Measurements from ENCODE around the gene SLC35F1.

Gene SLC35F1

GRCh38 chr6:117915846-117916245 is 8.8 kb downstream of the SLC35F1 start:
- no peak overlapping the region for H3K9ac ChIP-seq (ENCODE audit: low read depth, low read length)
- H3K4me1 ChIP-seq (ENCODE audit: insufficient read depth, low read length) = peaks cover 9% of the 10 kb centered on the region
- H3K36me3 ChIP-seq (ENCODE audit: insufficient read depth, low read length) = no peaks in the 10 kb centered on the region
- H3K9me3 ChIP-seq (ENCODE audit: control insufficient read depth, insufficient read depth, low read length) = no peaks in the 10 kb centered on the region

GRCh38 chr6:117916483-117916882 is 9.4 kb downstream of the SLC35F1 start:
- Histone ChIP-seq H3K9ac (ENCODE audit: low read depth, low read length) (no peak overlapping the region), H3K9me3 (ENCODE audit: control insufficient read depth, insufficient read depth, low read length) (no peaks in the 10 kb centered on the region), H3K4me1 (ENCODE audit: insufficient read depth, low read length) (peaks cover 9% of the 10 kb centered on the region), H3K36me3 (ENCODE audit: insufficient read depth, low read length) (no peaks in the 10 kb centered on the region)

- Histone ChIP-seq H3K4me1 (ENCODE audit: insufficient read depth, low read length) (peaks cover 9% of the 10 kb centered on the region), H3K9me3 (ENCODE audit: control insufficient read depth, insufficient read depth, low read length) (no peaks in the 10 kb centered on the region), H3K36me3 (ENCODE audit: insufficient read depth, low read length) (no peaks in the 10 kb centered on the region), H3K9ac (ENCODE audit: low read depth, low read length) (no peak overlapping the region)
Observed at GRCh38 chr6:117917176-117917575, 10.1 kb downstream of the SLC35F1 start.

- Histone ChIP-seq H3K36me3 (ENCODE audit: insufficient read depth, low read length) (no peaks in the 10 kb centered on the region), H3K9ac (ENCODE audit: low read depth, low read length) (no peak overlapping the region), H3K4me1 (ENCODE audit: insufficient read depth, low read length) (peaks cover 9% of the 10 kb centered on the region), H3K9me3 (ENCODE audit: control insufficient read depth, insufficient read depth, low read length) (no peaks in the 10 kb centered on the region)
Observed at GRCh38 chr6:117918454-117918853, 11.4 kb downstream of the SLC35F1 start.

GRCh38 chr6:117919275-117919674 is 12.2 kb downstream of the SLC35F1 start:
- H3K4me1 ChIP-seq (ENCODE audit: insufficient read depth, low read length) = peaks cover 9% of the 10 kb centered on the region
- no peaks in the 10 kb centered on the region for H3K9me3 ChIP-seq (ENCODE audit: control insufficient read depth, insufficient read depth, low read length)
- H3K36me3 ChIP-seq (ENCODE audit: insufficient read depth, low read length) = no peaks in the 10 kb centered on the region
- no peak overlapping the region; the same call in 1 of the 2 replicates for H3K9ac ChIP-seq (ENCODE audit: low read depth, low read length)

GRCh38 chr6:117919775-117920729 is 13.0 kb downstream of the SLC35F1 start:
- Histone ChIP-seq H3K4me1 (ENCODE audit: insufficient read depth, low read length) (peaks cover 9% of the 10 kb centered on the region), H3K9me3 (ENCODE audit: control insufficient read depth, insufficient read depth, low read length) (no peaks in the 10 kb centered on the region), H3K36me3 (ENCODE audit: insufficient read depth, low read length) (no peaks in the 10 kb centered on the region), H3K9ac (ENCODE audit: low read depth, low read length) (peak overlapping the region; percentile 65; the same call in 1 of the 2 replicates)

- H3K36me3 ChIP-seq (ENCODE audit: insufficient read depth, low read length) = no peaks in the 10 kb centered on the region
- peaks cover 18% of the 10 kb centered on the region; the same call in 1 of the 2 replicates for H3K9me3 ChIP-seq (ENCODE audit: control insufficient read depth, insufficient read depth, low read length)
- H3K9ac ChIP-seq (ENCODE audit: low read depth, low read length) = no peak overlapping the region
- H3K4me1 ChIP-seq (ENCODE audit: insufficient read depth, low read length) = peaks cover under 1% of the 10 kb centered on the region; the same call in 1 of the 2 replicates
Observed at GRCh38 chr6:117924690-117925089, 17.6 kb downstream of the SLC35F1 start.

GRCh38 chr6:117927866-117928265 is 20.8 kb downstream of the SLC35F1 start:
- H3K4me1 ChIP-seq (ENCODE audit: insufficient read depth, low read length) = peaks cover 5% of the 10 kb centered on the region; the same call in 1 of the 2 replicates
- H3K9me3 ChIP-seq (ENCODE audit: control insufficient read depth, insufficient read depth, low read length) = peaks cover 19% of the 10 kb centered on the region; the same call in 1 of the 2 replicates
- no peaks in the 10 kb centered on the region for H3K36me3 ChIP-seq (ENCODE audit: insufficient read depth, low read length)
- H3K9ac ChIP-seq (ENCODE audit: low read depth, low read length) = no peak overlapping the region

GRCh38 chr6:117928833-117929232 is 21.8 kb downstream of the SLC35F1 start:
- H3K4me1 ChIP-seq (ENCODE audit: insufficient read depth, low read length) = peaks cover 5% of the 10 kb centered on the region; the same call in 1 of the 2 replicates
- no peaks in the 10 kb centered on the region for H3K36me3 ChIP-seq (ENCODE audit: insufficient read depth, low read length)
- no peak overlapping the region for H3K9ac ChIP-seq (ENCODE audit: low read depth, low read length)
- peaks cover 19% of the 10 kb centered on the region; the same call in 1 of the 2 replicates for H3K9me3 ChIP-seq (ENCODE audit: control insufficient read depth, insufficient read depth, low read length)

GRCh38 chr6:117929501-117929900 is 22.4 kb downstream of the SLC35F1 start:
- Histone ChIP-seq H3K4me1 (ENCODE audit: insufficient read depth, low read length) (peaks cover 5% of the 10 kb centered on the region; the same call in 1 of the 2 replicates), H3K9ac (ENCODE audit: low read depth, low read length) (no peak overlapping the region), H3K36me3 (ENCODE audit: insufficient read depth, low read length) (no peaks in the 10 kb centered on the region), H3K9me3 (ENCODE audit: control insufficient read depth, insufficient read depth, low read length) (peaks cover 19% of the 10 kb centered on the region; the same call in 1 of the 2 replicates)

- H3K4me1 ChIP-seq (ENCODE audit: insufficient read depth, low read length) = peaks cover 5% of the 10 kb centered on the region; the same call in 1 of the 2 replicates
- H3K9ac ChIP-seq (ENCODE audit: low read depth, low read length) = no peak overlapping the region
- H3K36me3 ChIP-seq (ENCODE audit: insufficient read depth, low read length) = no peaks in the 10 kb centered on the region
- H3K9me3 ChIP-seq (ENCODE audit: control insufficient read depth, insufficient read depth, low read length) = peaks cover 19% of the 10 kb centered on the region; the same call in 1 of the 2 replicates
Observed at GRCh38 chr6:117930645-117931044, 23.6 kb downstream of the SLC35F1 start.

GRCh38 chr6:117932001-117932400 is 24.9 kb downstream of the SLC35F1 start:
- Histone ChIP-seq H3K4me1 (ENCODE audit: insufficient read depth, low read length) (peaks cover 5% of the 10 kb centered on the region; the same call in 1 of the 2 replicates), H3K9me3 (ENCODE audit: control insufficient read depth, insufficient read depth, low read length) (peaks cover 19% of the 10 kb centered on the region; the same call in 1 of the 2 replicates), H3K9ac (ENCODE audit: low read depth, low read length) (no peak overlapping the region), H3K36me3 (ENCODE audit: insufficient read depth, low read length) (no peaks in the 10 kb centered on the region)

- H3K36me3 ChIP-seq (ENCODE audit: insufficient read depth, low read length) = no peaks in the 10 kb centered on the region
- no peak overlapping the region for H3K9ac ChIP-seq (ENCODE audit: low read depth, low read length)
- H3K9me3 ChIP-seq (ENCODE audit: control insufficient read depth, insufficient read depth, low read length) = peaks cover 19% of the 10 kb centered on the region; the same call in 1 of the 2 replicates
- H3K4me1 ChIP-seq (ENCODE audit: insufficient read depth, low read length) = peaks cover 5% of the 10 kb centered on the region; the same call in 1 of the 2 replicates
Observed at GRCh38 chr6:117932676-117933075, 25.6 kb downstream of the SLC35F1 start.

GRCh38 chr6:117933471-117933870 is 26.4 kb downstream of the SLC35F1 start:
- H3K36me3 ChIP-seq (ENCODE audit: insufficient read depth, low read length) = no peaks in the 10 kb centered on the region
- H3K9ac ChIP-seq (ENCODE audit: low read depth, low read length) = no peak overlapping the region
- peaks cover 10% of the 10 kb centered on the region for H3K4me1 ChIP-seq (ENCODE audit: insufficient read depth, low read length)
- peaks cover 11% of the 10 kb centered on the region; the same call in 1 of the 2 replicates for H3K9me3 ChIP-seq (ENCODE audit: control insufficient read depth, insufficient read depth, low read length)

All from ES-I3 (cell line).